ENCODE results near the gene RAB21.
"Not testable (repeated sequence)": the region's sequence is repeated elsewhere in the genome, so short reads cannot be mapped to it uniquely, and the experiment has no call there.

RAB21 gene

GRCh38 chr12:71759941-71760340 is 5.3 kb downstream of the RAB21 start:
- Histone ChIP-seq H3K27ac (ENCODE audit: low read depth, low read length) (no peak overlapping the region), H3K4me1 (ENCODE audit: control insufficient read depth, insufficient read depth, low read length) (peaks cover 5% of the 10 kb centered on the region), H3K9ac (ENCODE audit: low read length) (no peak overlapping the region), H3K27me3 (ENCODE audit: control insufficient read depth, insufficient read depth, low read length) (no peaks in the 10 kb centered on the region), H3K4me3 (ENCODE audit: low read length) (no peak overlapping the region), H3K36me3 (ENCODE audit: control insufficient read depth, insufficient read depth, low read length) (no peaks in the 10 kb centered on the region)

GRCh38 chr12:71760471-71760870 is 5.8 kb downstream of the RAB21 start:
- H3K27me3 ChIP-seq (ENCODE audit: control insufficient read depth, insufficient read depth, low read length) = no peaks in the 10 kb centered on the region
- no peak overlapping the region for H3K4me3 ChIP-seq (ENCODE audit: low read length)
- H3K4me1 ChIP-seq (ENCODE audit: control insufficient read depth, insufficient read depth, low read length) = peaks cover 3% of the 10 kb centered on the region
- H3K36me3 ChIP-seq (ENCODE audit: control insufficient read depth, insufficient read depth, low read length) = no peaks in the 10 kb centered on the region
- H3K27ac ChIP-seq (ENCODE audit: low read depth, low read length) = no peak overlapping the region
- H3K9ac ChIP-seq (ENCODE audit: low read length) = no peak overlapping the region

- not testable (repeated sequence) for H3K27ac ChIP-seq (ENCODE audit: low read depth, low read length); H3K36me3 ChIP-seq (ENCODE audit: control insufficient read depth, insufficient read depth, low read length); H3K4me1 ChIP-seq (ENCODE audit: control insufficient read depth, insufficient read depth, low read length); H3K9ac ChIP-seq (ENCODE audit: low read length); H3K27me3 ChIP-seq (ENCODE audit: control insufficient read depth, insufficient read depth, low read length); H3K4me3 ChIP-seq (ENCODE audit: low read length)
Observed at GRCh38 chr12:71761354-71761753, 6.7 kb downstream of the RAB21 start.

- H3K4me3 ChIP-seq (ENCODE audit: low read length) = no peak overlapping the region
- H3K27me3 ChIP-seq (ENCODE audit: control insufficient read depth, insufficient read depth, low read length) = no peaks in the 10 kb centered on the region
- no peaks in the 10 kb centered on the region for H3K36me3 ChIP-seq (ENCODE audit: control insufficient read depth, insufficient read depth, low read length)
- H3K27ac ChIP-seq (ENCODE audit: low read depth, low read length) = no peak overlapping the region
- H3K4me1 ChIP-seq (ENCODE audit: control insufficient read depth, insufficient read depth, low read length) = peaks cover 2% of the 10 kb centered on the region
- no peak overlapping the region for H3K9ac ChIP-seq (ENCODE audit: low read length)
Observed at GRCh38 chr12:71763677-71764379, 9.2 kb downstream of the RAB21 start.

- no peak overlapping the region for H3K27ac ChIP-seq (ENCODE audit: low read depth, low read length)
Observed at GRCh38 chr12:71764587-71765321, 10.1 kb downstream of the RAB21 start.

GRCh38 chr12:71766202-71766601 is 11.5 kb downstream of the RAB21 start:
- Histone ChIP-seq H3K27me3 (ENCODE audit: control insufficient read depth, insufficient read depth, low read length) (no peaks in the 10 kb centered on the region), H3K36me3 (ENCODE audit: control insufficient read depth, insufficient read depth, low read length) (no peaks in the 10 kb centered on the region), H3K4me3 (ENCODE audit: low read length) (no peak overlapping the region), H3K4me1 (ENCODE audit: control insufficient read depth, insufficient read depth, low read length) (peaks cover 2% of the 10 kb centered on the region), H3K27ac (ENCODE audit: low read depth, low read length) (no peak overlapping the region), H3K9ac (ENCODE audit: low read length) (no peak overlapping the region)

More at GRCh38 chr12:71764587-71765321, 10.1 kb downstream of the RAB21 start:
- H3K27me3 ChIP-seq (ENCODE audit: control insufficient read depth, insufficient read depth, low read length) = no peaks in the 10 kb centered on the region
- H3K9ac ChIP-seq (ENCODE audit: low read length) = no peak overlapping the region
- no peak overlapping the region for H3K4me3 ChIP-seq (ENCODE audit: low read length)
- peaks cover 2% of the 10 kb centered on the region for H3K4me1 ChIP-seq (ENCODE audit: control insufficient read depth, insufficient read depth, low read length)
- H3K36me3 ChIP-seq (ENCODE audit: control insufficient read depth, insufficient read depth, low read length) = no peaks in the 10 kb centered on the region

GRCh38 chr12:71767183-71767582 is 12.5 kb downstream of the RAB21 start:
- Histone ChIP-seq H3K4me3 (ENCODE audit: low read length) (no peak overlapping the region), H3K4me1 (ENCODE audit: control insufficient read depth, insufficient read depth, low read length) (peaks cover 2% of the 10 kb centered on the region), H3K27me3 (ENCODE audit: control insufficient read depth, insufficient read depth, low read length) (no peaks in the 10 kb centered on the region), H3K27ac (ENCODE audit: low read depth, low read length) (no peak overlapping the region), H3K36me3 (ENCODE audit: control insufficient read depth, insufficient read depth, low read length) (peaks cover 3% of the 10 kb centered on the region), H3K9ac (ENCODE audit: low read length) (no peak overlapping the region)

GRCh38 chr12:71768900-71769299 is 14.2 kb downstream of the RAB21 start:
- Histone ChIP-seq H3K36me3 (ENCODE audit: control insufficient read depth, insufficient read depth, low read length) (peaks cover 6% of the 10 kb centered on the region), H3K9ac (ENCODE audit: low read length) (no peak overlapping the region), H3K27me3 (ENCODE audit: control insufficient read depth, insufficient read depth, low read length) (no peaks in the 10 kb centered on the region), H3K4me3 (ENCODE audit: low read length) (no peak overlapping the region), H3K27ac (ENCODE audit: low read depth, low read length) (no peak overlapping the region), H3K4me1 (ENCODE audit: control insufficient read depth, insufficient read depth, low read length) (peaks cover 2% of the 10 kb centered on the region)

GRCh38 chr12:71771069-71771468 is 16.4 kb downstream of the RAB21 start:
- Histone ChIP-seq H3K9ac (ENCODE audit: low read length) (no peak overlapping the region), H3K36me3 (ENCODE audit: control insufficient read depth, insufficient read depth, low read length) (peaks cover 6% of the 10 kb centered on the region), H3K27ac (ENCODE audit: low read depth, low read length) (no peak overlapping the region), H3K4me1 (ENCODE audit: control insufficient read depth, insufficient read depth, low read length) (peaks cover 2% of the 10 kb centered on the region), H3K27me3 (ENCODE audit: control insufficient read depth, insufficient read depth, low read length) (no peaks in the 10 kb centered on the region), H3K4me3 (ENCODE audit: low read length) (no peak overlapping the region)

GRCh38 chr12:71772735-71773134 is 18.1 kb downstream of the RAB21 start:
- Histone ChIP-seq H3K4me1 (ENCODE audit: control insufficient read depth, insufficient read depth, low read length) (no peaks in the 10 kb centered on the region), H3K4me3 (ENCODE audit: low read length) (no peak overlapping the region), H3K27me3 (ENCODE audit: control insufficient read depth, insufficient read depth, low read length) (no peaks in the 10 kb centered on the region)

GRCh38 chr12:71780237-71780822 is 25.7 kb downstream of the RAB21 start:
- H3K4me3 ChIP-seq (ENCODE audit: low read length) = no peak overlapping the region
- peaks cover 7% of the 10 kb centered on the region for H3K36me3 ChIP-seq (ENCODE audit: control insufficient read depth, insufficient read depth, low read length)
- H3K9ac ChIP-seq (ENCODE audit: low read length) = no peak overlapping the region
- H3K4me1 ChIP-seq (ENCODE audit: control insufficient read depth, insufficient read depth, low read length) = no peaks in the 10 kb centered on the region
- H3K27ac ChIP-seq (ENCODE audit: low read depth, low read length) = no peak overlapping the region
- H3K27me3 ChIP-seq (ENCODE audit: control insufficient read depth, insufficient read depth, low read length) = no peaks in the 10 kb centered on the region

More at GRCh38 chr12:71772735-71773134, 18.1 kb downstream of the RAB21 start:
- Histone ChIP-seq H3K9ac (ENCODE audit: low read length) (no peak overlapping the region), H3K36me3 (ENCODE audit: control insufficient read depth, insufficient read depth, low read length) (peaks cover 6% of the 10 kb centered on the region), H3K27ac (ENCODE audit: low read depth, low read length) (no peak overlapping the region)

GRCh38 chr12:71782017-71782416 is 27.4 kb downstream of the RAB21 start:
- H3K36me3 ChIP-seq (ENCODE audit: control insufficient read depth, insufficient read depth, low read length) = peaks cover 10% of the 10 kb centered on the region
- no peak overlapping the region for H3K9ac ChIP-seq (ENCODE audit: low read length)
- H3K27me3 ChIP-seq (ENCODE audit: control insufficient read depth, insufficient read depth, low read length) = no peaks in the 10 kb centered on the region
- H3K4me3 ChIP-seq (ENCODE audit: low read length) = no peak overlapping the region
- H3K27ac ChIP-seq (ENCODE audit: low read depth, low read length) = no peak overlapping the region
- no peaks in the 10 kb centered on the region for H3K4me1 ChIP-seq (ENCODE audit: control insufficient read depth, insufficient read depth, low read length)
